HepG2 (cell line): ENCODE results near the gene TOB1. TPM values are rescaled to one million over a fixed set of nuclear protein-coding genes. Genes with fewer than 3 reads are reported as not detected.

Source experiments
- EP300 ChIP-seq, 3 experiments: sonication (generic) in 1 of 3; formaldehyde crosslinking in 1 of 3; IDR thresholded peaks; 2 replicates each; pipeline versions ENCODE4 v1.5.1 to v1.6.1; 2011 to 2020; ENCODE audit warnings: low read depth in 2 of 3, low read length in 2 of 3, borderline replicate concordance in 1 of 3, improper control_type of control experiment in 1 of 3, mild to moderate bottlenecking in 1 of 3, missing genetic modification reagents in 1 of 3, moderate library complexity in 1 of 3
- KDM5B ChIP-seq: sonication (generic); formaldehyde crosslinking; IDR thresholded peaks from 2 replicates; pipeline ENCODE4 v1.4.0; 2020; ENCODE audit warnings: missing genetic modification reagents, mild to moderate bottlenecking, borderline replicate concordance
- KLF13 ChIP-seq: sonication (generic); formaldehyde crosslinking; IDR thresholded peaks from 2 replicates; pipeline ENCODE4 v1.4.0; 2020; ENCODE audit warnings: mild to moderate bottlenecking, missing genetic modification reagents
- SP2 ChIP-seq: sonication (generic); formaldehyde crosslinking; IDR thresholded peaks from 2 replicates; pipeline ENCODE4 v1.5.1; 2020; ENCODE audit warnings: mild to moderate bottlenecking, missing genetic modification reagents
- ZNF484 ChIP-seq: sonication (generic); formaldehyde crosslinking; IDR thresholded peaks from 2 replicates; pipeline ENCODE4 v1.5.1; 2020; ENCODE audit warnings: mild to moderate bottlenecking, low read depth, missing genetic modification reagents, borderline replicate concordance
- ZNF777 ChIP-seq: sonication (generic); formaldehyde crosslinking; IDR thresholded peaks from 2 replicates; pipeline ENCODE4 v1.4.0; 2020; ENCODE audit warnings: missing genetic modification reagents
- polyA plus RNA-seq, 8 experiments: library from polyadenylated mRNA; depleted of rRNA in 3 of 8; stranded (reverse) in 7 of 8; unstranded in 1 of 8; fragments of >200 nt; fragmentation: Illumina TruSeq in 4 of 8; extraction: Trizol in 4 of 8; gene quantifications; 2 replicates each; pipeline versions ENCODE4 v1.2.1 to v1.2.3, GENCODE V29; 2011 to 2016; ENCODE audit warnings: low read depth in 4 of 8, missing spikeins in 1 of 8, mixed read lengths in 1 of 8; ENCODE audit not compliant: insufficient read depth in 1 of 8
- total RNA-seq, 5 experiments: library from RNA; depleted of rRNA; stranded (reverse); fragments of >200 nt; fragmentation: Illumina TruSeq; extraction: Trizol; gene quantifications; 2 replicates each; pipeline ENCODE4 v1.2.3, GENCODE V29; 2016; ENCODE audit warnings: low read depth in 1 of 5
- TF ChIP-seq, protein P1 (sequence below): sonication (generic); formaldehyde crosslinking; IDR thresholded peaks from 2 replicates; pipeline ENCODE4 v1.8.0; 2022; ENCODE audit warnings: mild to moderate bottlenecking, missing genetic modification reagents; ENCODE audit not compliant: insufficient replicate concordance
- TF ChIP-seq, protein P2 (sequence below): sonication (generic); formaldehyde crosslinking; IDR thresholded peaks from 2 replicates; pipeline ENCODE4 v1.8.1; 2022; ENCODE audit warnings: low read depth, mild to moderate bottlenecking, missing genetic modification reagents
- TF ChIP-seq, protein P3 (sequence below): IDR thresholded peaks from 2 replicates; pipeline ENCODE4 v1.6.1; 2016; ENCODE audit warnings: control low read depth
- TF ChIP-seq, protein P4 (sequence below): sonication (generic); formaldehyde crosslinking; IDR thresholded peaks from 2 replicates; pipeline ENCODE4 v1.5.0; 2020; ENCODE audit warnings: mild to moderate bottlenecking, missing genetic modification reagents, borderline replicate concordance
- TF ChIP-seq, protein P5 (sequence below): sonication (generic); formaldehyde crosslinking; IDR thresholded peaks from 2 replicates; pipeline ENCODE4 v1.8.0; 2022; ENCODE audit warnings: mild to moderate bottlenecking, missing genetic modification reagents, borderline replicate concordance

TOB1 gene
- total and polyA plus RNA-seq, 2 of the 13 experiments (the other 11 are each of a cell fraction or from before 2014, with no cell fraction given) = 21.9 to 57.7 TPM

DNA sequence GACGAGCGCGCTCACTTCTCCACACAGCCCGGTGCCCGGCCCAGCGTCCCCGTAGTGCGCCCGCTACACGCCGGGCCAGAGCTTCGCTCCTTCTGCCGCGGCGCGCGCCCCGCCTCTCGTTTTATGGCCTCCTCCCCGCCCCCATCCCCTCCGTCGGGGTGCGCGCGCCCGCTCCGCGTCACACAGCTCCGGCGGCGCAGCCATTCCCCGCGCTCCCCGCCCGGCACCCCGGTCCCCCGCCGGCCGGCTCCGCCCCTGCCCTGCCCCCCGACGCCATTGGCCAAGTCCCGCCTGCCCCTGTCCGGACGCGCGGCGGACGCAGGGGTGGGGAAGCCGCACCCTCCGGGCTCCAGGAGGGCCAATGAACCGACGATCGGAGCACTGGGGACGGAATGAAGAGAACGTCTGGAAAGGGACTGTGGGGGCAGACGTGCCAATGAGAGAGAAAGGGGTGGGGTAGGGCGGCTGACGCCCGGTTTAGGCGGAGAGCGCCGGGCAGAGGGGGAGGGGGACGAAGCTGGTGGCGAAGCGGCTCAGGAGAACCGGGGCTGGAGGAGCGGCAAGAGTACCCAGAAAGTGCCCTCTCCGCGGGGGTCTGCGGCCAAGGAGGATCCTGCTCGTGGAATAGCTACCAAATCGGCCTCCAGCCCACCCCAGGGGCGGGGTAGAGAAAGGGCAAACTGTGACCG, at the start of gene TOB1 (continued):
- TF ChIP-seq, protein P1, sequence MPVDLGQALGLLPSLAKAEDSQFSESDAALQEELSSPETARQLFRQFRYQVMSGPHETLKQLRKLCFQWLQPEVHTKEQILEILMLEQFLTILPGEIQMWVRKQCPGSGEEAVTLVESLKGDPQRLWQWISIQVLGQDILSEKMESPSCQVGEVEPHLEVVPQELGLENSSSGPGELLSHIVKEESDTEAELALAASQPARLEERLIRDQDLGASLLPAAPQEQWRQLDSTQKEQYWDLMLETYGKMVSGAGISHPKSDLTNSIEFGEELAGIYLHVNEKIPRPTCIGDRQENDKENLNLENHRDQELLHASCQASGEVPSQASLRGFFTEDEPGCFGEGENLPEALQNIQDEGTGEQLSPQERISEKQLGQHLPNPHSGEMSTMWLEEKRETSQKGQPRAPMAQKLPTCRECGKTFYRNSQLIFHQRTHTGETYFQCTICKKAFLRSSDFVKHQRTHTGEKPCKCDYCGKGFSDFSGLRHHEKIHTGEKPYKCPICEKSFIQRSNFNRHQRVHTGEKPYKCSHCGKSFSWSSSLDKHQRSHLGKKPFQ (CRISPR knock-in tag) = peak; percentile 90
- TF ChIP-seq, protein P2, sequence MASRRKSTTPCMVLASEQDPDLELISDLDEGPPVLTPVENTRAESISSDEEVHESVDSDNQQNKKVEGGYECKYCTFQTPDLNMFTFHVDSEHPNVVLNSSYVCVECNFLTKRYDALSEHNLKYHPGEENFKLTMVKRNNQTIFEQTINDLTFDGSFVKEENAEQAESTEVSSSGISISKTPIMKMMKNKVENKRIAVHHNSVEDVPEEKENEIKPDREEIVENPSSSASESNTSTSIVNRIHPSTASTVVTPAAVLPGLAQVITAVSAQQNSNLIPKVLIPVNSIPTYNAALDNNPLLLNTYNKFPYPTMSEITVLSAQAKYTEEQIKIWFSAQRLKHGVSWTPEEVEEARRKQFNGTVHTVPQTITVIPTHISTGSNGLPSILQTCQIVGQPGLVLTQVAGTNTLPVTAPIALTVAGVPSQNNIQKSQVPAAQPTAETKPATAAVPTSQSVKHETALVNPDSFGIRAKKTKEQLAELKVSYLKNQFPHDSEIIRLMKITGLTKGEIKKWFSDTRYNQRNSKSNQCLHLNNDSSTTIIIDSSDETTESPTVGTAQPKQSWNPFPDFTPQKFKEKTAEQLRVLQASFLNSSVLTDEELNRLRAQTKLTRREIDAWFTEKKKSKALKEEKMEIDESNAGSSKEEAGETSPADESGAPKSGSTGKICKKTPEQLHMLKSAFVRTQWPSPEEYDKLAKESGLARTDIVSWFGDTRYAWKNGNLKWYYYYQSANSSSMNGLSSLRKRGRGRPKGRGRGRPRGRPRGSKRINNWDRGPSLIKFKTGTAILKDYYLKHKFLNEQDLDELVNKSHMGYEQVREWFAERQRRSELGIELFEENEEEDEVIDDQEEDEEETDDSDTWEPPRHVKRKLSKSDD (CRISPR knock-in tag) = peak; percentile 80; the same call in 1 of the 2 replicates
- TF ChIP-seq, protein P3, sequence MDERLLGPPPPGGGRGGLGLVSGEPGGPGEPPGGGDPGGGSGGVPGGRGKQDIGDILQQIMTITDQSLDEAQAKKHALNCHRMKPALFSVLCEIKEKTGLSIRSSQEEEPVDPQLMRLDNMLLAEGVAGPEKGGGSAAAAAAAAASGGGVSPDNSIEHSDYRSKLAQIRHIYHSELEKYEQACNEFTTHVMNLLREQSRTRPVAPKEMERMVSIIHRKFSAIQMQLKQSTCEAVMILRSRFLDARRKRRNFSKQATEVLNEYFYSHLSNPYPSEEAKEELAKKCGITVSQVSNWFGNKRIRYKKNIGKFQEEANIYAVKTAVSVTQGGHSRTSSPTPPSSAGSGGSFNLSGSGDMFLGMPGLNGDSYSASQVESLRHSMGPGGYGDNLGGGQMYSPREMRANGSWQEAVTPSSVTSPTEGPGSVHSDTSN (CRISPR knock-in tag) = no peak
- TF ChIP-seq, protein P4, sequence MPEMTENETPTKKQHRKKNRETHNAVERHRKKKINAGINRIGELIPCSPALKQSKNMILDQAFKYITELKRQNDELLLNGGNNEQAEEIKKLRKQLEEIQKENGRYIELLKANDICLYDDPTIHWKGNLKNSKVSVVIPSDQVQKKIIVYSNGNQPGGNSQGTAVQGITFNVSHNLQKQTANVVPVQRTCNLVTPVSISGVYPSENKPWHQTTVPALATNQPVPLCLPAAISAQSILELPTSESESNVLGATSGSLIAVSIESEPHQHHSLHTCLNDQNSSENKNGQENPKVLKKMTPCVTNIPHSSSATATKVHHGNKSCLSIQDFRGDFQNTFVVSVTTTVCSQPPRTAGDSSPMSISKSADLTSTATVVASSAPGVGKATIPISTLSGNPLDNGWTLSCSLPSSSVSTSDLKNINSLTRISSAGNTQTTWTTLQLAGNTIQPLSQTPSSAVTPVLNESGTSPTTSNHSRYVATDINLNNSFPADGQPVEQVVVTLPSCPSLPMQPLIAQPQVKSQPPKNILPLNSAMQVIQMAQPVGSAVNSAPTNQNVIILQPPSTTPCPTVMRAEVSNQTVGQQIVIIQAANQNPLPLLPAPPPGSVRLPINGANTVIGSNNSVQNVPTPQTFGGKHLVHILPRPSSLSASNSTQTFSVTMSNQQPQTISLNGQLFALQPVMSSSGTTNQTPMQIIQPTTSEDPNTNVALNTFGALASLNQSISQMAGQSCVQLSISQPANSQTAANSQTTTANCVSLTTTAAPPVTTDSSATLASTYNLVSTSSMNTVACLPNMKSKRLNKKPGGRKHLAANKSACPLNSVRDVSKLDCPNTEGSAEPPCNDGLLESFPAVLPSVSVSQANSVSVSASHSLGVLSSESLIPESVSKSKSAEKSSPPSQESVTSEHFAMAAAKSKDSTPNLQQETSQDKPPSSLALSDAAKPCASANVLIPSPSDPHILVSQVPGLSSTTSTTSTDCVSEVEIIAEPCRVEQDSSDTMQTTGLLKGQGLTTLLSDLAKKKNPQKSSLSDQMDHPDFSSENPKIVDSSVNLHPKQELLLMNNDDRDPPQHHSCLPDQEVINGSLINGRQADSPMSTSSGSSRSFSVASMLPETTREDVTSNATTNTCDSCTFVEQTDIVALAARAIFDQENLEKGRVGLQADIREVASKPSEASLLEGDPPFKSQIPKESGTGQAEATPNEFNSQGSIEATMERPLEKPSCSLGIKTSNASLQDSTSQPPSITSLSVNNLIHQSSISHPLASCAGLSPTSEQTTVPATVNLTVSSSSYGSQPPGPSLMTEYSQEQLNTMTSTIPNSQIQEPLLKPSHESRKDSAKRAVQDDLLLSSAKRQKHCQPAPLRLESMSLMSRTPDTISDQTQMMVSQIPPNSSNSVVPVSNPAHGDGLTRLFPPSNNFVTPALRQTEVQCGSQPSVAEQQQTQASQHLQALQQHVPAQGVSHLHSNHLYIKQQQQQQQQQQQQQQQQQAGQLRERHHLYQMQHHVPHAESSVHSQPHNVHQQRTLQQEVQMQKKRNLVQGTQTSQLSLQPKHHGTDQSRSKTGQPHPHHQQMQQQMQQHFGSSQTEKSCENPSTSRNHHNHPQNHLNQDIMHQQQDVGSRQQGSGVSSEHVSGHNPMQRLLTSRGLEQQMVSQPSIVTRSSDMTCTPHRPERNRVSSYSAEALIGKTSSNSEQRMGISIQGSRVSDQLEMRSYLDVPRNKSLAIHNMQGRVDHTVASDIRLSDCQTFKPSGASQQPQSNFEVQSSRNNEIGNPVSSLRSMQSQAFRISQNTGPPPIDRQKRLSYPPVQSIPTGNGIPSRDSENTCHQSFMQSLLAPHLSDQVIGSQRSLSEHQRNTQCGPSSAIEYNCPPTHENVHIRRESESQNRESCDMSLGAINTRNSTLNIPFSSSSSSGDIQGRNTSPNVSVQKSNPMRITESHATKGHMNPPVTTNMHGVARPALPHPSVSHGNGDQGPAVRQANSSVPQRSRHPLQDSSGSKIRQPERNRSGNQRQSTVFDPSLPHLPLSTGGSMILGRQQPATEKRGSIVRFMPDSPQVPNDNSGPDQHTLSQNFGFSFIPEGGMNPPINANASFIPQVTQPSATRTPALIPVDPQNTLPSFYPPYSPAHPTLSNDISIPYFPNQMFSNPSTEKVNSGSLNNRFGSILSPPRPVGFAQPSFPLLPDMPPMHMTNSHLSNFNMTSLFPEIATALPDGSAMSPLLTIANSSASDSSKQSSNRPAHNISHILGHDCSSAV = no peak; the same call in 1 of the 2 replicates
- TF ChIP-seq SP2 (CRISPR knock-in tag) (peak; percentile 62), KLF13 (CRISPR knock-in tag) (0 out of 2 replicates have a peak, but pooled peaks have one; percentile 60), ZNF777 (CRISPR knock-in tag) (peak; percentile 61), EP300 (IDR thresholded peaks at IDR 0.05; ENCODE audit: low read depth in 2 of 2, low read length in 2 of 2) (peak; percentile 56 to 63), EP300 (CRISPR knock-in tag; IDR thresholded peaks at IDR 0.05; ENCODE audit: borderline replicate concordance) (peak; percentile 65), KDM5B (CRISPR knock-in tag) (peak; percentile 90), ZNF484 (CRISPR knock-in tag) (0 out of 2 replicates have a peak, but pooled peaks have one; percentile 79)
- TF ChIP-seq, protein P5, sequence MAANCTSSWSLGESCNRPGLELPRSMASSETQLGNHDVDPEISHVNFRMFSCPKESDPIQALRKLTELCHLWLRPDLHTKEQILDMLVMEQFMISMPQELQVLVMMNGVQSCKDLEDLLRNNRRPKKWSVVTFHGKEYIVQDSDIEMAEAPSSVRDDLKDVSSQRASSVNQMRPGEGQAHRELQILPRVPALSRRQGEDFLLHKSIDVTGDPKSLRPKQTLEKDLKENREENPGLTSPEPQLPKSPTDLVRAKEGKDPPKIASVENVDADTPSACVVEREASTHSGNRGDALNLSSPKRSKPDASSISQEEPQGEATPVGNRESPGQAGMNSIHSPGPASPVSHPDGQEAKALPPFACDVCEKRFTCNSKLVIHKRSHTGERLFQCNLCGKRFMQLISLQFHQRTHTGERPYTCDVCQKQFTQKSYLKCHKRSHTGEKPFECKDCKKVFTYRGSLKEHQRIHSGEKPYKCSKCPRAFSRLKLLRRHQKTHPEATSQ (CRISPR knock-in tag) = 0 out of 2 replicates have a peak, but pooled peaks have one; percentile 52
